Effector memory CD4-positive, alpha-beta T cell (primary cell): Measurements from ENCODE around the gene FAF2.

Experiments used
- DNase-seq, 3 donors: peaks; one replicate each; pipeline ENCODE4 v3.0.0-alpha.2; 2020
- H3K27ac ChIP-seq: 2 replicates; pipeline ENCODE4 v1.7.0; 2013; ENCODE audit warnings: mild to moderate bottlenecking, low read length, moderate library complexity; ENCODE audit not compliant: insufficient read depth, poor library complexity, severe bottlenecking
- H3K27me3 ChIP-seq: replicated peaks from 2 replicates; pipeline ENCODE4 v1.7.0; 2013; ENCODE audit warnings: mild to moderate bottlenecking, low read length; ENCODE audit not compliant: insufficient read depth, control insufficient read depth, poor library complexity, severe bottlenecking
- H3K36me3 ChIP-seq: 2 replicates; pipeline ENCODE4 v1.7.0; 2013; ENCODE audit warnings: mild to moderate bottlenecking, low read length, moderate library complexity; ENCODE audit not compliant: control insufficient read depth, insufficient read depth
- H3K4me1 ChIP-seq: 2 replicates; pipeline ENCODE4 v1.7.0; 2013; ENCODE audit warnings: low read length, mild to moderate bottlenecking; ENCODE audit not compliant: control insufficient read depth, insufficient read depth, poor library complexity, severe bottlenecking
- H3K4me3 ChIP-seq: 2 replicates; pipeline ENCODE4 v1.7.0; 2013; ENCODE audit warnings: low read length, low read depth, mild to moderate bottlenecking; ENCODE audit not compliant: insufficient read depth, poor library complexity, severe bottlenecking
- H3K9me3 ChIP-seq: 2 replicates; pipeline ENCODE4 v1.7.0; 2013; ENCODE audit warnings: mild to moderate bottlenecking, low read length, moderate library complexity; ENCODE audit not compliant: control insufficient read depth

The FAF2 gene

GRCh38 chr5:176538989-176539384 lies 90.8 kb downstream of the FAF2 start:
- H3K27ac ChIP-seq, result peak overlapping the region; percentile 100
- H3K36me3 ChIP-seq, result no peaks in the 10 kb centered on the region
- peaks cover 61% of the 10 kb centered on the region for H3K4me1 ChIP-seq
- H3K9me3 ChIP-seq, result no peaks in the 10 kb centered on the region
- H3K4me3 ChIP-seq, result no peak overlapping the region
- no peaks in the 10 kb centered on the region for H3K27me3 ChIP-seq
- no peak for DNase-seq

- peak overlapping the region; percentile 75 for H3K27ac ChIP-seq
- H3K4me1 ChIP-seq, result peaks cover 59% of the 10 kb centered on the region
- no peaks in the 10 kb centered on the region for H3K27me3 ChIP-seq
- H3K9me3 ChIP-seq, result no peaks in the 10 kb centered on the region
- no peak for DNase-seq
- no peaks in the 10 kb centered on the region for H3K36me3 ChIP-seq
- H3K4me3 ChIP-seq, result no peak overlapping the region
Measured at GRCh38 chr5:176540476-176540899, 92.3 kb downstream of the FAF2 start.

DNA sequence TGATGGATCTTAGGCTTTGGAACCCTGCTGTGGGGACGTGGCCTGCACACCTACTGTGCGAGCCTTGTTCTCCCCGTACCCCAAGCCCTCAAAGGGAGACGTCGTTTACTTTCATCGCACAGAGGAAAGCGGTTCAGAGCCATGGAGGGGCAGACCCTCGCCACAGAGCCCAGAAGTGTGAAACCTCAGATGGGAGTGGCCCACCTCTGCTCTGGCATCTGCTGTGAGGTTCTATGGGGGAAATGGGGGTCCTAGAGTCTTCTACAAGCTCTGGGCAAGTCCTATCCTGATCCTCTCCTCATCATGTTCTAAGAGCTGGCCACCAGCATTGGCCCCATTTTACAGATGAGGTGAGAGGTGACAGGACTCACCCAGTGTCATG lies 92.8 kb downstream of the FAF2 start:
- no peak for DNase-seq
- Histone ChIP-seq H3K27ac (peak overlapping the region; percentile 75), H3K9me3 (no peaks in the 10 kb centered on the region), H3K36me3 (no peaks in the 10 kb centered on the region), H3K27me3 (no peaks in the 10 kb centered on the region), H3K4me3 (peak overlapping the region; percentile 70), H3K4me1 (peaks cover 57% of the 10 kb centered on the region)

GRCh38 chr5:176541338-176542134 lies 93.4 kb downstream of the FAF2 start:
- Histone ChIP-seq H3K4me1 (peaks cover 57% of the 10 kb centered on the region), H3K4me3 (peak overlapping the region; percentile 70), H3K9me3 (no peaks in the 10 kb centered on the region), H3K27me3 (no peaks in the 10 kb centered on the region), H3K36me3 (no peaks in the 10 kb centered on the region), H3K27ac (peak overlapping the region; percentile 75)
- peak; percentile 56 to 67 (median 66) for DNase-seq

DNA sequence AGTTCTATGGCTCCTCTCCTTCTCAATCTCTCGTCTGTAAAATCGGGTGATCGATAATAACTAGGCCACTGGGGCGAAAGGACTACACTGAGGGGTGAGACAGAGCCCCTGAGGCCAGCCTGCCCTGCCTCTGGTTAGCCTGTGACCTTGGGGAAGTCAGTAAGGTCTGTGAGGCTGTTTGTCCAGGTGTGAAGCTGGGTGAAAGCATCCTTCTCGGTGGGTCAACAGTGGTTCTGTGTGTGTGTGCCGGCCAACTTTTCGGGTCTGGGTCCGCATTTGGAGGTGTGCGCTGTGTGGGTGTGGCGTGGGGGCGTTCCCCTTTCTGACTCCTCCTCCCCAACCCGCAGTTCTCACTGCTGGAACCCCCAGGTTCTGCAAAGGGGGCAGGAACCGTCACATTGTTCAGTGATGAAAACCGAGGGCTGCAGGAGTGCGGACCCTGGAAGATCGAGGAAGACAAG lies 94.0 kb downstream of the FAF2 start:
- Histone ChIP-seq H3K4me3 (peak overlapping the region; percentile 70), H3K27me3 (no peaks in the 10 kb centered on the region), H3K36me3 (no peaks in the 10 kb centered on the region), H3K27ac (peak overlapping the region; percentile 75), H3K9me3 (no peaks in the 10 kb centered on the region), H3K4me1 (peaks cover 57% of the 10 kb centered on the region)
- peak; percentile 39 to 58 (median 46) for DNase-seq

- peak overlapping the region; percentile 90 for H3K27ac ChIP-seq
- no peaks in the 10 kb centered on the region for H3K36me3 ChIP-seq
- peaks cover 57% of the 10 kb centered on the region for H3K4me1 ChIP-seq
- DNase-seq, result peak in 2 of 3 donors; percentile 19 to 22
- H3K27me3 ChIP-seq, result no peaks in the 10 kb centered on the region
- H3K9me3 ChIP-seq, result no peaks in the 10 kb centered on the region
- peak overlapping the region; percentile 70 for H3K4me3 ChIP-seq
Measured at GRCh38 chr5:176542596-176543427, 94.6 kb downstream of the FAF2 start.

GRCh38 chr5:176543428-176544182 lies 95.4 kb downstream of the FAF2 start:
- Histone ChIP-seq H3K4me1 (peaks cover 54% of the 10 kb centered on the region), H3K27me3 (no peaks in the 10 kb centered on the region), H3K4me3 (peak overlapping the region; percentile 68), H3K36me3 (no peaks in the 10 kb centered on the region), H3K27ac (peak overlapping the region; percentile 90), H3K9me3 (no peaks in the 10 kb centered on the region)
- DNase-seq, result peak; percentile 48 to 59 (median 59)

- Histone ChIP-seq H3K4me3 (no peak overlapping the region), H3K4me1 (peaks cover 48% of the 10 kb centered on the region), H3K9me3 (no peaks in the 10 kb centered on the region), H3K27ac (no peak overlapping the region), H3K27me3 (no peaks in the 10 kb centered on the region), H3K36me3 (no peaks in the 10 kb centered on the region)
- no peak for DNase-seq
Measured at GRCh38 chr5:176545388-176545736, 97.2 kb downstream of the FAF2 start.

GRCh38 chr5:176545737-176546509 lies 97.7 kb downstream of the FAF2 start:
- H3K36me3 ChIP-seq, result no peaks in the 10 kb centered on the region
- H3K9me3 ChIP-seq, result no peaks in the 10 kb centered on the region
- H3K4me1 ChIP-seq, result peaks cover 48% of the 10 kb centered on the region
- no peak overlapping the region for H3K27ac ChIP-seq
- H3K27me3 ChIP-seq, result no peaks in the 10 kb centered on the region
- no peak overlapping the region for H3K4me3 ChIP-seq
- no peak for DNase-seq
